A673 (cell line): ENCODE results near the gene PAK3.

ENCODE experiments used
- EZH2 ChIP-seq: fragments of 200-600 bp; sonication (generic); IDR thresholded peaks from 2 replicates; pipeline ENCODE4 v1.6.1; 2017; ENCODE audit warnings: borderline replicate concordance, low read depth, mild to moderate bottlenecking, mixed read lengths, antibody characterized with exemption, low read length; ENCODE audit not compliant: poor library complexity, severe bottlenecking
- TF ChIP-seq, protein P1 (sequence below): fragments of 300-800, 200-600 bp; sonication (generic); conservative IDR thresholded peaks from 2 replicates; pipeline ENCODE4 v1.5.1; 2017; ENCODE audit warnings: low read depth, mild to moderate bottlenecking, antibody characterized with exemption, low read length, moderate library complexity, mixed read lengths

DNA sequence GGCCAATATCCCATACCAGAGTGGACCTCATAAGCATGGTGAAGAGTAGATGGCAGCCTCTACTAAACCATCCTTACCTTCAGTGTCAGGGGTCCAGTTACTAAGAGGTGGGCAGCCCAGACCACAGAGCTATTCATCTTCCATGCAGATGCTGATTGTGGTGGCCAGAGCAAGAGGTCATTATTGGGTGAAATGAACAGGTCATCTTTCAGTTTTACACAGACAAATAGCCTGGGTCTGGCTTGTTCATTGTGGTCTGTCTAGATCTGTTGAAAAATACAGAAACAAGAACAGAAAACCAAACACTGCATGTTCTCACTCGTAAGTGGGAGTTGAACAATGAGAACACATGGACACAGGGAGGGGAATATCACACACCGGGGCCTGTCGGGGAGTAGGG is 71.3 kb downstream of the PAK3 start:
- TF ChIP-seq, protein P1, sequence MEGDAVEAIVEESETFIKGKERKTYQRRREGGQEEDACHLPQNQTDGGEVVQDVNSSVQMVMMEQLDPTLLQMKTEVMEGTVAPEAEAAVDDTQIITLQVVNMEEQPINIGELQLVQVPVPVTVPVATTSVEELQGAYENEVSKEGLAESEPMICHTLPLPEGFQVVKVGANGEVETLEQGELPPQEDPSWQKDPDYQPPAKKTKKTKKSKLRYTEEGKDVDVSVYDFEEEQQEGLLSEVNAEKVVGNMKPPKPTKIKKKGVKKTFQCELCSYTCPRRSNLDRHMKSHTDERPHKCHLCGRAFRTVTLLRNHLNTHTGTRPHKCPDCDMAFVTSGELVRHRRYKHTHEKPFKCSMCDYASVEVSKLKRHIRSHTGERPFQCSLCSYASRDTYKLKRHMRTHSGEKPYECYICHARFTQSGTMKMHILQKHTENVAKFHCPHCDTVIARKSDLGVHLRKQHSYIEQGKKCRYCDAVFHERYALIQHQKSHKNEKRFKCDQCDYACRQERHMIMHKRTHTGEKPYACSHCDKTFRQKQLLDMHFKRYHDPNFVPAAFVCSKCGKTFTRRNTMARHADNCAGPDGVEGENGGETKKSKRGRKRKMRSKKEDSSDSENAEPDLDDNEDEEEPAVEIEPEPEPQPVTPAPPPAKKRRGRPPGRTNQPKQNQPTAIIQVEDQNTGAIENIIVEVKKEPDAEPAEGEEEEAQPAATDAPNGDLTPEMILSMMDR = no peak
- no peak for TF ChIP-seq EZH2
